Rectal smooth muscle tissue (tissue), 1 donor: ENCODE data around the gene C1QTNF6.

Source experiments
- H3K27ac ChIP-seq: one replicate; pipeline ENCODE4 v1.7.0; 2013; ENCODE audit warnings: low read depth, low read length, inconsistent platforms
- H3K27me3 ChIP-seq: one replicate; pipeline ENCODE4 v1.7.0; 2013; ENCODE audit warnings: low read length; ENCODE audit not compliant: control insufficient read depth, insufficient read depth
- H3K36me3 ChIP-seq: one replicate; pipeline ENCODE4 v1.7.0; 2013; ENCODE audit warnings: low read length; ENCODE audit not compliant: control insufficient read depth, insufficient read depth
- H3K4me1 ChIP-seq: one replicate; pipeline ENCODE4 v1.7.0; 2013; ENCODE audit warnings: low read length; ENCODE audit not compliant: control insufficient read depth, insufficient read depth
- H3K4me3 ChIP-seq: one replicate; pipeline ENCODE4 v1.7.0; 2013; ENCODE audit warnings: low read length
- H3K9ac ChIP-seq: one replicate; pipeline ENCODE4 v1.7.0; 2013; ENCODE audit warnings: low read length

C1QTNF6 gene

DNA sequence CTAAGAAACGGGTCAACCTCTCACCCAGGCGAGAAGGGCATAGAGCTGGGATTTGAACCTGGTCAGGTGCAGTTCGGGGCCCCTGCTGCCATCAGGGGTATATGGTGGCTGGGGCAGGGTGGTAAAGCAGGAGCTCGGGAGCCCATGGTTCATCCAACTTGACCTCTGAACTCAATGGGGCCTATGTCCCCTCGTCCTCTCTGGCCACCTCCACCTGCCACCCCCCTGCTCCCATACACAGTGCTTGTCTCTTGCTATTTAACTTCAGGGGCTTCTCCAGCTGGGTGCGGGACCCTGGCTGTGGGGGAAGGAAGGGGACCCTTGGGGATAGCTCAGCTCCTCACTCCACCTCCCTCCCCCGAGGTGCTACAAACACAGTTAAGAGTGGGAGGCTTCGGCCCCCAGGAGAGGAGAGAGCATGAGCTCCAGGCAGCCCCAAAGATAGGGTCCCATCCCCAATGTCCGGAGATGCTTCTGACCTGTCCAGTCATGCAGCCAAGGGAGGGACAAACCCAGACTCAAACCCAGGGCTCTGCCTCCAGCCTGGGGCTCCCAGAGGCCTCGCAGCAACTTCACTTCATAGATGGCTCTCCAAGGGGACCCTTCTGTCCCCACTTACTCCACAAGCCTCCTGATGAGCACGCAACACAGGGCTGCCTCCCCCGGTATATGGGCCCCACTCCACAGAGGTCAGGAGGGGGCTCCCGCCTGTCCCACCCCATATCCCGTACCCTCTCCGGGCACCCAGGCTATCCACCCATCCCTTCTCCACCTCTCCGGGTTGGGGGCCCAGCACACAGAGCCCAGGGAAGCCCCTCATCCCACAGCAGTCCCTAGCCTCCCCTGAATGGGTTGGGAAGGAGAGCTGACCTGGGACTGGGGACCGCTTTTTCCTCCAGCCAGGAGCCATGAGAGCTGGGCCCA lies 39.0 kb downstream of the C1QTNF6 start:
- H3K27me3 ChIP-seq, result no peaks in the 10 kb centered on the region
- H3K4me1 ChIP-seq, result no peaks in the 10 kb centered on the region
- peak overlapping the region; percentile 45 for H3K4me3 ChIP-seq
- H3K9ac ChIP-seq, result no peak overlapping the region
- H3K27ac ChIP-seq, result no peak overlapping the region
- H3K36me3 ChIP-seq, result no peaks in the 10 kb centered on the region

DNA sequence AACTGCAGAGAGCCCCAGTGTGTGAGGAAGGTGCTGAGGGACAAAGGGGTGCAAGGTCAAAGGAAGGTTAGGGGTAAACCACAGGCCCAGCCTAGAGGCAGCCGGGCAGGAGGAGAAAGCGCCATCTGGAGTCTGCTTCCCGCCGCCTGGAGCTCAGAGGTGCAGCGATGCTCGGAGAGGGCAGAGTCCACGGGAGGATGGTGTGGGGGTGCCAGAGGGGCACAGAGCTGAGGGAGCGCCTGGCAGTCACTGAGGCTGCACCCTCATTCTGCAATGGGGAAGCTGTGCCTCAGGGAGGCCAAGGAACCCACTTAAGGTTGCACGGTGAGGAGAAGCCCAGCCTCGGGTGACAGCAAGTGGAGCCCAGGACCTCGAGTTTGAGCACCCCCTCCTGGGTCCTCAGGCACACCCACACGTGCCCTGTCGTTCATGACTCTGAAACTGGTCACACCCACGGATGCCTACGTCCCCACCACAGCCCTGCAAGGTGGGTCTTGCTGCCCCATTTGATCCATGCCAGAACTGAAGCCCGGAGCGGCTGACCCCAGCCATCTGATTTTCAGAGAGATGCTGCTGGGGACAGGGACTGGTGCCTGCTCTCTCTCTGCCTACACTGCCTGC lies 39.9 kb downstream of the C1QTNF6 start:
- H3K27me3 ChIP-seq, result no peaks in the 10 kb centered on the region
- no peaks in the 10 kb centered on the region for H3K36me3 ChIP-seq
- H3K9ac ChIP-seq, result no peak overlapping the region
- H3K27ac ChIP-seq, result no peak overlapping the region
- H3K4me1 ChIP-seq, result no peaks in the 10 kb centered on the region
- H3K4me3 ChIP-seq, result peak overlapping the region; percentile 26

DNA sequence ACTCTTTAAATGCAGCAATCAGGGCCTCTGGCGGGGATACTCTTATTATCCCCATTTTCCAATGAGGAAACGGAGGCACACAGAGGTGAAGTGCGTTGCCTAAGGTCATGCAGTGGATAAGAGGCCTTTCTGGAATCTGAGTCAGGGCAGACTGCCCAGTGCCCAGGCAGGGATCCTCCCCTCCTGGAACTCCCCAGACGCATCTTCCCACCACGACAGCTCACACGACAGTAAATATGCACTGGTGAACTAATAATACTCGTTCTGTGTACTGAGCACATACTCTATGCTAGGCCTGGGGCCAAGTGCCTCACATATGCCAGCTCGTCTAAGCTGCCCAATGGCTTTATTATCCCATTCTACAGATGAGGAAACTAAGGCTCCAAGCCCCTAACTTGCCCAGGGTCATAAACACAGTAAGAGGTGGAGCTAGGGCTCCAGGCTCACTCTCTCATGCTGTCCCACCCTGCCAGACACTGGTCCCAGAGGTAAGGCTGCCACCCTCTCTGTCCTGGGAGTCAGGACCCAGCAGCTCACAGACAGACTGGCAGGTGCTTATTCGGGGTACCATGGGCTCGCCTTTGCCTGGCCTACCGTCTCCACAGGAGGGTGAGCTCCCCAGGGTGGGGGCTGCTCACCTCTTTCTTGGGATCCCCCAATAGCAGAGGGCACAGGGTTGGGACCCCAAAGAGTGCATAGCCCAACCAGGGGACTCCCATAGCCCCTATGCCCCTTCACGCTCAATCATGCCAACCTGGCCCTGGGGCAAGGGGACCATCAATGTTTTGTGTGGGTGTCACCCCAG lies 40.7 kb downstream of the C1QTNF6 start:
- H3K4me3 ChIP-seq, result peak overlapping the region; percentile 26

GRCh38 chr22:37146507-37147180 lies 41.4 kb downstream of the C1QTNF6 start:
- Histone ChIP-seq H3K27ac (no peak overlapping the region), H3K27me3 (no peaks in the 10 kb centered on the region), H3K9ac (no peak overlapping the region), H3K36me3 (no peaks in the 10 kb centered on the region), H3K4me1 (no peaks in the 10 kb centered on the region), H3K4me3 (no peak overlapping the region)

More for the DNA sequence above, 40.7 kb downstream of the C1QTNF6 start:
- no peak overlapping the region for H3K9ac ChIP-seq
- no peak overlapping the region for H3K27ac ChIP-seq
- H3K36me3 ChIP-seq, result no peaks in the 10 kb centered on the region
- no peaks in the 10 kb centered on the region for H3K4me1 ChIP-seq
- no peaks in the 10 kb centered on the region for H3K27me3 ChIP-seq

- no peak overlapping the region for H3K9ac ChIP-seq
- H3K36me3 ChIP-seq, result no peaks in the 10 kb centered on the region
- H3K4me1 ChIP-seq, result no peaks in the 10 kb centered on the region
- H3K27me3 ChIP-seq, result no peaks in the 10 kb centered on the region
- H3K27ac ChIP-seq, result no peak overlapping the region
- no peak overlapping the region for H3K4me3 ChIP-seq
Measured at GRCh38 chr22:37146051-37146385, 42.0 kb downstream of the C1QTNF6 start.

- Histone ChIP-seq H3K27me3 (no peaks in the 10 kb centered on the region), H3K9ac (no peak overlapping the region), H3K4me3 (no peak overlapping the region)
Measured at GRCh38 chr22:37145180-37146050, 42.6 kb downstream of the C1QTNF6 start.

GRCh38 chr22:37144180-37144554 lies 43.9 kb downstream of the C1QTNF6 start:
- Histone ChIP-seq H3K9ac (no peak overlapping the region), H3K27ac (no peak overlapping the region), H3K36me3 (no peaks in the 10 kb centered on the region), H3K4me1 (no peaks in the 10 kb centered on the region), H3K27me3 (no peaks in the 10 kb centered on the region), H3K4me3 (no peak overlapping the region)

More at GRCh38 chr22:37145180-37146050, 42.6 kb downstream of the C1QTNF6 start:
- H3K27ac ChIP-seq, result no peak overlapping the region
- H3K4me1 ChIP-seq, result no peaks in the 10 kb centered on the region
- H3K36me3 ChIP-seq, result no peaks in the 10 kb centered on the region

- no peaks in the 10 kb centered on the region for H3K36me3 ChIP-seq
- no peak overlapping the region for H3K9ac ChIP-seq
- no peak overlapping the region for H3K4me3 ChIP-seq
- no peak overlapping the region for H3K27ac ChIP-seq
- no peaks in the 10 kb centered on the region for H3K27me3 ChIP-seq
- no peaks in the 10 kb centered on the region for H3K4me1 ChIP-seq
Measured at GRCh38 chr22:37141971-37142370, 46.1 kb downstream of the C1QTNF6 start.

- no peaks in the 10 kb centered on the region for H3K4me1 ChIP-seq
- no peaks in the 10 kb centered on the region for H3K36me3 ChIP-seq
- H3K27ac ChIP-seq, result no peak overlapping the region
- no peak overlapping the region for H3K9ac ChIP-seq
- H3K27me3 ChIP-seq, result no peaks in the 10 kb centered on the region
- H3K4me3 ChIP-seq, result no peak overlapping the region
Measured at GRCh38 chr22:37141476-37141875, 46.6 kb downstream of the C1QTNF6 start.

GRCh38 chr22:37140686-37141323 lies 47.2 kb downstream of the C1QTNF6 start:
- Histone ChIP-seq H3K27ac (no peak overlapping the region), H3K9ac (no peak overlapping the region), H3K27me3 (no peaks in the 10 kb centered on the region), H3K4me3 (no peak overlapping the region), H3K4me1 (no peaks in the 10 kb centered on the region), H3K36me3 (no peaks in the 10 kb centered on the region)

DNA sequence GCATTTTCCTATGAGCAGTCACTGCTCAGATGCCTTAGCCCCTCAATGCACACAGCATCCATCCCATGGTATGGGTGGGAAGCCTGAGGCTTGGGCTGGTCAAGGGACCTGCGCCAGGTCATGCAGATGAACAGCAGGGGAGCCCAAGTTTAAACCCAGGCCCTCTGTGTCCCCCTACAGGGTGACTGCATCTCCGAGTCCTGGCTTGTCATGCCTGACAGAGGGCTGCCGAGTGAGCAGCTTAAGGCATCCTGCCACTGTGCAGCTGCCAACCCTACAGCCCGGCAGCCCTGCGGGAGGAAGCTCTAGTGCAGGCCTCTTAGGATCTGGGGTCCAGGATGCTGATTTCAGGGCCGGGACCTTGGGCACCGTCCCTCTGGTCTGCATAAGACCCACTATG lies 48.3 kb downstream of the C1QTNF6 start:
- H3K36me3 ChIP-seq, result no peaks in the 10 kb centered on the region
- H3K4me3 ChIP-seq, result no peak overlapping the region

More for the DNA sequence above, 48.3 kb downstream of the C1QTNF6 start:
- H3K27ac ChIP-seq, result no peak overlapping the region
- no peaks in the 10 kb centered on the region for H3K27me3 ChIP-seq
- H3K9ac ChIP-seq, result no peak overlapping the region
- no peaks in the 10 kb centered on the region for H3K4me1 ChIP-seq
